ENCODE data around the gene DAPK2. TPM values are rescaled to one million over a fixed set of nuclear protein-coding genes. Genes with fewer than 3 reads are reported as not detected.

The DAPK2 gene
- total and polyA plus RNA-seq, 2 of the 13 experiments (the other 11 are each of a cell fraction or from before 2014, with no cell fraction given) = 0.33 to 0.63 TPM

DNA sequence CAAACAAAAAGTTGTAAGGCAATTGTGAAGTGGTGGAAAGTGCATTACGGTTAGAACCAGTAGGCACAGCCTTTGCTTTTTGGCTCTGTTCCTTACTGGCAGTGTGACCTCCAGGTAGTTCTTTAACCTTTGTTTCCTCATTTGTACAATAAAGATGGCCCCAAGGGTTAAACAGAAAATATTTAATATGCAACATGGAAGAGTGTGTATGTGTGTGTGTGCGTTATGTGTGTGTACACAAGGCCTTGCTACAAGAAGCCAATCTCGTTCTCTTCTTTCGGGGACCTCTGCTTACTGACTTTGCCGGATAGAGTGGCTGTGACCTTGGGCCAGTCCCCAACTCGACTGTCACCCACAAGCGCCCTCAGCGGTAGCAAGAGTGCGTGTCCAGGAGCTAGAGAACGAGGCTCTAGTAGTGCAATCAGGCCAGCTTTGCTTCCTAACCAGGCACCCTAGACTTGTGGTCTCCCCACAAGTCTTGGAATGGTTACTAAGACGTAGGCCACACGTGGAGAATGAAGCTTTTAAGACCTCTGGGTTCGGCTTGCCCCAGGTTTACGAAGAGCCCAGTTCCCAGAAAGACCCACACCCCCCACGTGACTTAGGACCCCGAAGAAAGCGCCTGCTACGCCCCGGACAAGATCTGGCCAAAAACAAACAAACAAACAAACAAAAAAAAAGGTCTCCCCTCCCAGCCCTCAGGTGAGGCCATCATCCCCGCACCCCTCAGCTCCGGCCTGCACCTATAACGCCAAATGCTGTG, 46.8 kb upstream of the DAPK2 start (continued):
- TF ChIP-seq, protein P1, sequence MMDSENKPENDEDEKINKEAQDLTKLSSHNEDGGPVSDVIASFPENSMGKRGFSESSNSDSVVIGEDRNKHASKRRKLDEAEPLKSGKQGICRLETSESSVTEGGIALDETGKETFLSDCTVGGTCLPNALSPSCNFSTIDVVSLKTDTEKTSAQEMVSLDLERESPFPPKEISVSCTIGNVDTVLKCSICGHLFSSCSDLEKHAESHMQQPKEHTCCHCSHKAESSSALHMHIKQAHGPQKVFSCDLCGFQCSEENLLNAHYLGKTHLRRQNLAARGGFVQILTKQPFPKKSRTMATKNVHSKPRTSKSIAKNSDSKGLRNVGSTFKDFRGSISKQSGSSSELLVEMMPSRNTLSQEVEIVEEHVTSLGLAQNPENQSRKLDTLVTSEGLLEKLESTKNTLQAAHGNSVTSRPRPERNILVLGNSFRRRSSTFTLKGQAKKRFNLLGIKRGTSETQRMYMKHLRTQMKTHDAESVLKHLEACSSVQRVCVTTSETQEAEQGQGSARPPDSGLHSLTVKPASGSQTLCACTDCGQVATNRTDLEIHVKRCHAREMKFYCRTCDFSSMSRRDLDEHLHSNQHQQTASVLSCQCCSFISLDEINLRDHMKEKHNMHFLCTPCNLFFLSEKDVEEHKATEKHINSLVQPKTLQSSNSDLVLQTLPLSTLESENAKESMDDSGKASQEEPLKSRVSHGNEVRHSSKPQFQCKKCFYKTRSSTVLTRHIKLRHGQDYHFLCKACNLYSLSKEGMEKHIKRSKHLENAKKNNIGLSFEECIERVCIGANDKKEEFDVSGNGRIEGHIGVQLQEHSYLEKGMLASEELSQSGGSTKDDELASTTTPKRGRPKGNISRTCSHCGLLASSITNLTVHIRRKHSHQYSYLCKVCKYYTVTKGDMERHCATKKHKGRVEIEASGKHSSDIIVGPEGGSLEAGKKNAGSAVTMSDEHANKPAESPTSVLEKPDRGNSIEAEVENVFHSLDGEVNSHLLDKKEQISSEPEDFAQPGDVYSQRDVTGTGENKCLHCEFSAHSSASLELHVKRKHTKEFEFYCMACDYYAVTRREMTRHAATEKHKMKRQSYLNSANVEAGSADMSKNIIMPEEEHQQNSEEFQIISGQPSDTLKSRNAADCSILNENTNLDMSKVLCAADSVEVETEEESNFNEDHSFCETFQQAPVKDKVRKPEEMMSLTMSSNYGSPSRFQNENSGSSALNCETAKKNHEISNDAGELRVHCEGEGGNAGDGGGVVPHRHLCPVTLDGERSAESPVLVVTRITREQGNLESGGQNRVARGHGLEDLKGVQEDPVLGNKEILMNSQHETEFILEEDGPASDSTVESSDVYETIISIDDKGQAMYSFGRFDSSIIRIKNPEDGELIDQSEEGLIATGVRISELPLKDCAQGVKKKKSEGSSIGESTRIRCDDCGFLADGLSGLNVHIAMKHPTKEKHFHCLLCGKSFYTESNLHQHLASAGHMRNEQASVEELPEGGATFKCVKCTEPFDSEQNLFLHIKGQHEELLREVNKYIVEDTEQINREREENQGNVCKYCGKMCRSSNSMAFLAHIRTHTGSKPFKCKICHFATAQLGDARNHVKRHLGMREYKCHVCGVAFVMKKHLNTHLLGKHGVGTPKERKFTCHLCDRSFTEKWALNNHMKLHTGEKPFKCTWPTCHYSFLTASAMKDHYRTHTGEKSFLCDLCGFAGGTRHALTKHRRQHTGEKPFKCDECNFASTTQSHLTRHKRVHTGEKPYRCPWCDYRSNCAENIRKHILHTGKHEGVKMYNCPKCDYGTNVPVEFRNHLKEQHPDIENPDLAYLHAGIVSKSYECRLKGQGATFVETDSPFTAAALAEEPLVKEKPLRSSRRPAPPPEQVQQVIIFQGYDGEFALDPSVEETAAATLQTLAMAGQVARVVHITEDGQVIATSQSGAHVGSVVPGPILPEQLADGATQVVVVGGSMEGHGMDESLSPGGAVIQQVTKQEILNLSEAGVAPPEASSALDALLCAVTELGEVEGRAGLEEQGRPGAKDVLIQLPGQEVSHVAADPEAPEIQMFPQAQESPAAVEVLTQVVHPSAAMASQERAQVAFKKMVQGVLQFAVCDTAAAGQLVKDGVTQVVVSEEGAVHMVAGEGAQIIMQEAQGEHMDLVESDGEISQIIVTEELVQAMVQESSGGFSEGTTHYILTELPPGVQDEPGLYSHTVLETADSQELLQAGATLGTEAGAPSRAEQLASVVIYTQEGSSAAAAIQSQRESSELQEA (CRISPR knock-in tag; IDR thresholded peaks at IDR 0.05; ENCODE audit: not compliant biosample characterization) = no peak
- no peak for TF ChIP-seq EED (CRISPR knock-in tag; IDR thresholded peaks at IDR 0.05)
- TF ChIP-seq RFXANK (CRISPR knock-in tag; IDR thresholded peaks at IDR 0.05) = no peak
- no peak for TF ChIP-seq ZSCAN21 (CRISPR knock-in tag; IDR thresholded peaks at IDR 0.05; ENCODE audit: borderline replicate concordance)
- TF ChIP-seq ZBTB7B (CRISPR knock-in tag; IDR thresholded peaks at IDR 0.05) = 0 out of 2 replicates have a peak, but pooled peaks have one; percentile 21
- no peak for TF ChIP-seq ZNF431 (CRISPR knock-in tag; IDR thresholded peaks at IDR 0.05; ENCODE audit: borderline replicate concordance, low read depth)
- TF ChIP-seq NR2F1 (CRISPR knock-in tag; IDR thresholded peaks at IDR 0.05) = no peak
- TF ChIP-seq HDAC6 (IDR thresholded peaks at IDR 0.05; ENCODE audit: low read depth, low read length) = no peak
- TF ChIP-seq PHF8 (CRISPR knock-in tag; IDR thresholded peaks at IDR 0.05) = 0 out of 2 replicates have a peak, but pooled peaks have one; percentile 2
- no peak for TF ChIP-seq TBX2 (CRISPR knock-in tag; IDR thresholded peaks at IDR 0.05; ENCODE audit: borderline replicate concordance)
- TF ChIP-seq ZNF792 (CRISPR knock-in tag; IDR thresholded peaks at IDR 0.05) = no peak
- no peak for TF ChIP-seq FOXA1 (IDR thresholded peaks at IDR 0.05)
- peak; percentile 63; the same call in 1 of the 2 replicates for TF ChIP-seq FOXA1 (CRISPR knock-in tag; IDR thresholded peaks at IDR 0.05)
- TF ChIP-seq, protein P2, sequence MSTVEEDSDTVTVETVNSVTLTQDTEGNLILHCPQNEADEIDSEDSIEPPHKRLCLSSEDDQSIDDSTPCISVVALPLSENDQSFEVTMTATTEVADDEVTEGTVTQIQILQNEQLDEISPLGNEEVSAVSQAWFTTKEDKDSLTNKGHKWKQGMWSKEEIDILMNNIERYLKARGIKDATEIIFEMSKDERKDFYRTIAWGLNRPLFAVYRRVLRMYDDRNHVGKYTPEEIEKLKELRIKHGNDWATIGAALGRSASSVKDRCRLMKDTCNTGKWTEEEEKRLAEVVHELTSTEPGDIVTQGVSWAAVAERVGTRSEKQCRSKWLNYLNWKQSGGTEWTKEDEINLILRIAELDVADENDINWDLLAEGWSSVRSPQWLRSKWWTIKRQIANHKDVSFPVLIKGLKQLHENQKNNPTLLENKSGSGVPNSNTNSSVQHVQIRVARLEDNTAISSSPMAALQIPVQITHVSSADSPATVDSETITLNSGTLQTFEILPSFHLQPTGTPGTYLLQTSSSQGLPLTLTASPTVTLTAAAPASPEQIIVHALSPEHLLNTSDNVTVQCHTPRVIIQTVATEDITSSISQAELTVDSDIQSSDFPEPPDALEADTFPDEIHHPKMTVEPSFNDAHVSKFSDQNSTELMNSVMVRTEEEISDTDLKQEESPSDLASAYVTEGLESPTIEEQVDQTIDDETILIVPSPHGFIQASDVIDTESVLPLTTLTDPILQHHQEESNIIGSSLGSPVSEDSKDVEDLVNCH (CRISPR knock-in tag; IDR thresholded peaks at IDR 0.05) = no peak
- TF ChIP-seq CBX2 (IDR thresholded peaks at IDR 0.05; ENCODE audit: low read depth, low read length) = no peak
- no peak for TF ChIP-seq CBX2 (CRISPR knock-in tag; IDR thresholded peaks at IDR 0.05; ENCODE audit: low read depth)
- TF ChIP-seq, protein P3, sequence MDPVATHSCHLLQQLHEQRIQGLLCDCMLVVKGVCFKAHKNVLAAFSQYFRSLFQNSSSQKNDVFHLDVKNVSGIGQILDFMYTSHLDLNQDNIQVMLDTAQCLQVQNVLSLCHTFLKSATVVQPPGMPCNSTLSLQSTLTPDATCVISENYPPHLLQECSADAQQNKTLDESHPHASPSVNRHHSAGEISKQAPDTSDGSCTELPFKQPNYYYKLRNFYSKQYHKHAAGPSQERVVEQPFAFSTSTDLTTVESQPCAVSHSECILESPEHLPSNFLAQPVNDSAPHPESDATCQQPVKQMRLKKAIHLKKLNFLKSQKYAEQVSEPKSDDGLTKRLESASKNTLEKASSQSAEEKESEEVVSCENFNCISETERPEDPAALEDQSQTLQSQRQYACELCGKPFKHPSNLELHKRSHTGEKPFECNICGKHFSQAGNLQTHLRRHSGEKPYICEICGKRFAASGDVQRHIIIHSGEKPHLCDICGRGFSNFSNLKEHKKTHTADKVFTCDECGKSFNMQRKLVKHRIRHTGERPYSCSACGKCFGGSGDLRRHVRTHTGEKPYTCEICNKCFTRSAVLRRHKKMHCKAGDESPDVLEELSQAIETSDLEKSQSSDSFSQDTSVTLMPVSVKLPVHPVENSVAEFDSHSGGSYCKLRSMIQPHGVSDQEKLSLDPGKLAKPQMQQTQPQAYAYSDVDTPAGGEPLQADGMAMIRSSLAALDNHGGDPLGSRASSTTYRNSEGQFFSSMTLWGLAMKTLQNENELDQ (CRISPR knock-in tag; IDR thresholded peaks at IDR 0.05; ENCODE audit: borderline replicate concordance) = no peak

All from HepG2 (cell line).